Suprapubic skin (tissue), 3 donors: ENCODE measurements around the gene SIRT5.
A peak's percentile ranks its signal among the peaks of the same experiment; 100 is the strongest.

Source experiments
- POLR2A ChIP-seq, 2 donors: fragments of 450-650 bp; IDR thresholded peaks; one replicate each; pipeline ENCODE4 v1.6.1; 2017; ENCODE audit warnings: antibody characterized with exemption in 2 of 2, mild to moderate bottlenecking in 2 of 2, moderate library complexity in 2 of 2
- TF ChIP-seq, protein P1 (sequence below), 2 donors: fragments of 200-600 bp in 1 of 2; fragments of 450-650 bp in 1 of 2; sonication (generic) in 1 of 2; IDR thresholded peaks; one replicate each; pipeline ENCODE4 v1.5.1; 2016 to 2019; ENCODE audit warnings: antibody characterized with exemption in 2 of 2, mild to moderate bottlenecking in 1 of 2, moderate library complexity in 1 of 2

DNA sequence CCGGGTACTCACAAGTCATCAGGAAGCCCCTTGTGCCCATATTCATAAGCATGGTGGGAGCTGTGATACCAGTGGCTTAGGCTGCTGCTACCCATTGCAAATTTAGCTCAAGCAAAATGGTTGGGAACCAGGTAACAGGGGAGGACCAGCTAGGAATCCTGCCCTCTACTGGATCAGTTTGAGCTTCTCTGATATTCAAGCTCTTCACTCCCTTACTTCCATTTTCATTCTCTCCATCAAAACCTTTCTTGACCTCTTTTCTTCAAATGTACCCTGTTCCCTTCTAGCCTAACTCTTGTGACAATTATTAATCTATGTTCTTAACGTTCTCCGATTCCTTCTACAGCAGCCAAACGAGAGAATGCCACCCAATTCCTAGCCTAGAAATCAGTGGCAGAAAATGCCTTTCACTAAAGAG, 50.5 kb downstream of the SIRT5 start:
- TF ChIP-seq, protein P1, sequence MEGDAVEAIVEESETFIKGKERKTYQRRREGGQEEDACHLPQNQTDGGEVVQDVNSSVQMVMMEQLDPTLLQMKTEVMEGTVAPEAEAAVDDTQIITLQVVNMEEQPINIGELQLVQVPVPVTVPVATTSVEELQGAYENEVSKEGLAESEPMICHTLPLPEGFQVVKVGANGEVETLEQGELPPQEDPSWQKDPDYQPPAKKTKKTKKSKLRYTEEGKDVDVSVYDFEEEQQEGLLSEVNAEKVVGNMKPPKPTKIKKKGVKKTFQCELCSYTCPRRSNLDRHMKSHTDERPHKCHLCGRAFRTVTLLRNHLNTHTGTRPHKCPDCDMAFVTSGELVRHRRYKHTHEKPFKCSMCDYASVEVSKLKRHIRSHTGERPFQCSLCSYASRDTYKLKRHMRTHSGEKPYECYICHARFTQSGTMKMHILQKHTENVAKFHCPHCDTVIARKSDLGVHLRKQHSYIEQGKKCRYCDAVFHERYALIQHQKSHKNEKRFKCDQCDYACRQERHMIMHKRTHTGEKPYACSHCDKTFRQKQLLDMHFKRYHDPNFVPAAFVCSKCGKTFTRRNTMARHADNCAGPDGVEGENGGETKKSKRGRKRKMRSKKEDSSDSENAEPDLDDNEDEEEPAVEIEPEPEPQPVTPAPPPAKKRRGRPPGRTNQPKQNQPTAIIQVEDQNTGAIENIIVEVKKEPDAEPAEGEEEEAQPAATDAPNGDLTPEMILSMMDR (IDR thresholded peaks at IDR 0.05): peak in 1 of 2 donors; percentile 37
- TF ChIP-seq POLR2A (IDR thresholded peaks at IDR 0.05): no peak
